Type B pancreatic cell (in vitro differentiated cells): ENCODE data around the gene EGFLAM. TPM values are rescaled to one million over a fixed set of nuclear protein-coding genes. Genes with fewer than 3 reads are reported as not detected.

Experiments used
- DNase-seq: peaks from one replicate; pipeline ENCODE4 v3.0.0; 2021; ENCODE audit warnings: mixed read lengths; ENCODE audit not compliant: unreplicated experiment; ENCODE audit errors: extremely low spot score
- H3K27ac Mint-ChIP-seq: 2 replicates; pipeline ENCODE4 v1.8.0; 2021; ENCODE audit warnings: mild to moderate bottlenecking, mixed read lengths
- H3K27me3 Mint-ChIP-seq: 2 replicates; pipeline ENCODE4 v1.8.0; 2021; ENCODE audit warnings: mixed read lengths
- H3K36me3 Mint-ChIP-seq: 2 replicates; pipeline ENCODE4 v1.8.0; 2021; ENCODE audit warnings: mixed read lengths
- H3K4me1 Mint-ChIP-seq: one replicate; pipeline ENCODE4 v1.8.0; 2021; ENCODE audit warnings: mixed read lengths; ENCODE audit not compliant: unreplicated experiment
- H3K4me3 Mint-ChIP-seq: 2 replicates; pipeline ENCODE4 v1.8.0; 2021; ENCODE audit warnings: mild to moderate bottlenecking, mixed read lengths
- H3K9me3 Mint-ChIP-seq: 2 replicates; pipeline ENCODE4 v1.8.0; 2021; ENCODE audit warnings: mixed read lengths
- CTCF ChIP-seq: fragments of 200-600 bp; sonication (generic); conservative IDR thresholded peaks from 2 replicates; pipeline ENCODE4 v1.5.0; 2021; ENCODE audit warnings: antibody characterized with exemption, mild to moderate bottlenecking
- total RNA-seq: library from RNA; stranded (reverse); gene quantifications from 2 replicates; pipeline ENCODE4 v1.2.1, GENCODE V29; 2021; ENCODE audit warnings: low replicate concordance

EGFLAM gene
- total RNA-seq, 1 donor from 2014 or later: 4.8 TPM

DNA sequence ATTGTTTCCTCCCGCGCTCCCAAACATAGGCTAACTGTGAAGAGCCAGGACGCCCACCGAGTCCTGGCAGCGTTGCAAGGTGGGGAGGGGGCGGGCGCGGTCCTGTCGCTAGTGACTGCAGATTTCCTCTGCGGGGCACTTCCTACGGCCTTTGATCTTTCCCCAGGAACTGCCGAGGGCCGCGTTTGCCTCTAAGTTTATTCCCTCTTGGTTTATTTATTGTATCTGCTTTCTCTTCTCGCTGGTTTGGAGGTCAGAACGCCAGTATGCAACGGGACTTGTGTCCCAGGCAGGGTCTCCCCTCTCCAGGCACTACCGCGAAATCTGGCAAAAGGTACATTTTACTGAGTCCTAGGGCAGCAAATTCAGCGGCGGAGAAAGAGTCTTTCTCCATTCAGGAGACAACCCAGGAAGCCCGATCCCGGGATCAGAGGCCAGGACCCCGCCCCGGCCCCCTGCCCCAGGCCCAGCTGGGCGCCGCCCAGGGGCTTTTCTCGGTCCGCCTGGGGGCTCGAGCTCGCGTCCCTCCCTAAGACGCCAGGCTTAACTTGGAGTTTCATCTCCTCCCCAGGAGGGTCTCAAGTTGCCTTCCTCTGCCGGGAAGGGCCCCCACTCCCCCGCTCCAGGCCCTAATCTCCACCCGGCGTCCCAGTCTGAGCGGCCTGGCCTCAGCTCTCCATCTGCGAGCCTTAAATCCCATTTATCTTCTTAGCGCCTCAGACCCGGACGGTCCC, 884 bp upstream of the EGFLAM start:
- Mint-ChIP-seq H3K36me3 (no peaks in the 10 kb centered on the region), H3K27me3 (peaks cover 92% of the 10 kb centered on the region), H3K4me1 (peaks cover 19% of the 10 kb centered on the region), H3K9me3 (no peaks in the 10 kb centered on the region), H3K27ac (no peak overlapping the region), H3K4me3 (peak overlapping the region; percentile 92)
- TF ChIP-seq CTCF: no peak
- DNase-seq: no peak

GRCh38 chr5:38258042-38258318, 379 bp upstream of the EGFLAM start:
- peaks cover 19% of the 10 kb centered on the region for H3K4me1 Mint-ChIP-seq
- peak overlapping the region; percentile 92 for H3K4me3 Mint-ChIP-seq
- no peak overlapping the region for H3K27ac Mint-ChIP-seq
- no peaks in the 10 kb centered on the region for H3K9me3 Mint-ChIP-seq
- H3K27me3 Mint-ChIP-seq: peaks cover 90% of the 10 kb centered on the region
- DNase-seq: no peak
- no peaks in the 10 kb centered on the region for H3K36me3 Mint-ChIP-seq
- TF ChIP-seq CTCF: no peak

GRCh38 chr5:38259062-38259808, 876 bp downstream of the EGFLAM start:
- H3K9me3 Mint-ChIP-seq: no peaks in the 10 kb centered on the region
- peaks cover 89% of the 10 kb centered on the region for H3K27me3 Mint-ChIP-seq
- no peaks in the 10 kb centered on the region for H3K36me3 Mint-ChIP-seq
- H3K4me1 Mint-ChIP-seq: peaks cover 27% of the 10 kb centered on the region
- peak overlapping the region; percentile 92 for H3K4me3 Mint-ChIP-seq
- TF ChIP-seq CTCF: peak; percentile 5
- no peak for DNase-seq
- peak overlapping the region; percentile 42 for H3K27ac Mint-ChIP-seq

GRCh38 chr5:38259809-38260160, 1.4 kb downstream of the EGFLAM start:
- H3K36me3 Mint-ChIP-seq: no peaks in the 10 kb centered on the region
- peak overlapping the region; percentile 92 for H3K4me3 Mint-ChIP-seq
- no peaks in the 10 kb centered on the region for H3K9me3 Mint-ChIP-seq
- H3K4me1 Mint-ChIP-seq: peaks cover 28% of the 10 kb centered on the region
- DNase-seq: no peak
- TF ChIP-seq CTCF: no peak
- H3K27me3 Mint-ChIP-seq: peaks cover 89% of the 10 kb centered on the region
- H3K27ac Mint-ChIP-seq: no peak overlapping the region

DNA sequence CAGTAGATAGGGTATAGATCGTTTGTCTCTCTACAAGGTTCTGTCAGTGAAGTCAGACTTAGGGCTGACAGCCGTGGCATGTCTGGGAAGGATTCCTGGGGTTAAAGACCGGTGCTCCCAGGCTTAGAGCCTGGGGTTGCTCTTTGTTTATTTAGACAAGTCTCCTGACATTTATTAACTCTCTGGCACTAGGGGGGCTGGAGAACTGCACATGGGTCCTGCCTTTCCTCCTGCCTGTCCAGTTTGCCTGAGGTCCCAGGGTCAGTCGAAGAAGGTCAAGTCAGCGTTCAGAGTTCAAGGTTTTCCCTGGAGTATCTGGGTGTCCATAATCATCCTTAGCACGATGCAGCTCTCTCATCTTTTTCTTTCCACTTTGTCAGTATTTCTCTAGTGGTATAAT, 5.6 kb downstream of the EGFLAM start:
- Mint-ChIP-seq H3K27ac (no peak overlapping the region), H3K27me3 (peaks cover 76% of the 10 kb centered on the region), H3K4me1 (peaks cover 17% of the 10 kb centered on the region), H3K4me3 (no peak overlapping the region), H3K36me3 (no peaks in the 10 kb centered on the region), H3K9me3 (no peaks in the 10 kb centered on the region)
- no peak for DNase-seq
- no peak for TF ChIP-seq CTCF
